ENCODE results near the gene IPMK.

IPMK gene

GRCh38 chr10:58152673-58153263 lies 114.9 kb downstream of the IPMK start:
- H3K4me3 ChIP-seq (ENCODE audit: low read length), result no peak overlapping the region
- H3K4me1 ChIP-seq (ENCODE audit: insufficient read depth, low read length), result no peaks in the 10 kb centered on the region
- H3K27me3 ChIP-seq (ENCODE audit: insufficient read depth, low read length), result no peaks in the 10 kb centered on the region
- H3K36me3 ChIP-seq (ENCODE audit: insufficient read depth, low read length), result no peaks in the 10 kb centered on the region
- H3K9me3 ChIP-seq (ENCODE audit: low read length), result no peaks in the 10 kb centered on the region
- H2AFZ ChIP-seq (ENCODE audit: low read depth, low read length), result no peak overlapping the region

GRCh38 chr10:58150290-58150689 lies 117.4 kb downstream of the IPMK start:
- H3K4me1 ChIP-seq (ENCODE audit: insufficient read depth, low read length), result no peaks in the 10 kb centered on the region
- H2AFZ ChIP-seq (ENCODE audit: low read depth, low read length), result no peak overlapping the region
- no peaks in the 10 kb centered on the region for H3K9me3 ChIP-seq (ENCODE audit: low read length)
- no peaks in the 10 kb centered on the region for H3K27me3 ChIP-seq (ENCODE audit: insufficient read depth, low read length)
- H3K36me3 ChIP-seq (ENCODE audit: insufficient read depth, low read length), result no peaks in the 10 kb centered on the region
- H3K4me3 ChIP-seq (ENCODE audit: low read length), result no peak overlapping the region

GRCh38 chr10:58143944-58144343 lies 123.8 kb downstream of the IPMK start:
- no peaks in the 10 kb centered on the region for H3K4me1 ChIP-seq (ENCODE audit: insufficient read depth, low read length)
- H3K4me3 ChIP-seq (ENCODE audit: low read length), result no peak overlapping the region
- H3K36me3 ChIP-seq (ENCODE audit: insufficient read depth, low read length), result no peaks in the 10 kb centered on the region
- H3K27me3 ChIP-seq (ENCODE audit: insufficient read depth, low read length), result no peaks in the 10 kb centered on the region
- no peaks in the 10 kb centered on the region for H3K9me3 ChIP-seq (ENCODE audit: low read length)
- H2AFZ ChIP-seq (ENCODE audit: low read depth, low read length), result no peak overlapping the region

All from neuron (in vitro differentiated cells).